Lower lobe of right lung (tissue), 2 donors: ENCODE results near the gene AGBL2. TPM values are rescaled to one million over a fixed set of nuclear protein-coding genes. Genes with fewer than 3 reads are reported as not detected.
"Not testable (repeated sequence)": the region's sequence is repeated elsewhere in the genome, so short reads cannot be mapped to it uniquely, and the experiment has no call there.

Experiments used
- ATAC-seq, 2 donors: fragments of 200-7000 bp; cut with Tn5 transposase; one replicate each; pipeline ENCODE4 v1.9.1; 2020 to 2022; ENCODE audit warnings: mild to moderate bottlenecking in 2 of 2, moderate library complexity in 2 of 2
- DNase-seq: peaks from one replicate; pipeline ENCODE4 v3.0.0-alpha.2; 2020
- H3K27ac ChIP-seq: fragments of 200-600 bp; one replicate; pipeline ENCODE4 v1.8.0; 2022
- H3K27me3 ChIP-seq: fragments of 200-600 bp; one replicate; pipeline ENCODE4 v1.8.0; 2022; ENCODE audit warnings: low read depth
- H3K36me3 ChIP-seq: fragments of 200-600 bp; one replicate; pipeline ENCODE4 v1.8.0; 2022; ENCODE audit warnings: mild to moderate bottlenecking
- H3K4me1 ChIP-seq: fragments of 200-600 bp; one replicate; pipeline ENCODE4 v1.8.0; 2022
- H3K4me3 ChIP-seq: fragments of 200-600 bp; one replicate; pipeline ENCODE4 v1.8.0; 2022; ENCODE audit warnings: mild to moderate bottlenecking
- H3K9me3 ChIP-seq: fragments of 200-600 bp; one replicate; pipeline ENCODE4 v1.8.0; 2022
- CTCF ChIP-seq: fragments of 200-600 bp; IDR thresholded peaks from one replicate; pipeline ENCODE4 v1.8.0; 2022; ENCODE audit warnings: antibody characterized with exemption, mild to moderate bottlenecking
- intact Hi-C: fragments of 100-400 bp; cut with DNase I; formaldehyde crosslinking; loops from one replicate; pipeline ENCODE4 v1.11.0; 2022
- long read RNA-seq: library from polyadenylated mRNA; unstranded; transcript quantifications from one replicate; pipeline ENCODE4 v2.0.0, GENCODE V29; 2021
- total RNA-seq: library from RNA; stranded (reverse); fragmentation: NEBNext Ultra II Directional; extraction: Animal tissue kit (Norgen Biotek cat#: 25700); gene quantifications from one replicate; pipeline ENCODE4 v1.2.1, GENCODE V29; 2021
- donor health status: DM: no; HTN: yes; CAD: no; lungs with severe emphysema.

Gene AGBL2
- 6.0 TPM for total RNA-seq
- long read RNA-seq, partial matches to known transcripts = 1 of 3 reads
- long read RNA-seq, other reads (novel, unspliced or antisense) = 2 of 3 reads

- Histone ChIP-seq H3K27me3 (no peaks in the 10 kb centered on the region), H3K4me1 (peaks cover 10% of the 10 kb centered on the region), H3K27ac (peak within 1 kb of the TSS; percentile 86), H3K4me3 (peak within 1 kb of the TSS; percentile 84), H3K9me3 (no peaks in the 10 kb centered on the region), H3K36me3 (peaks cover 42% of the 10 kb centered on the region)
- ATAC-seq = peak; percentile 96 to 97
- no peak for TF ChIP-seq CTCF
- peak; percentile 90 for DNase-seq
- intact Hi-C loops = no loop called here
Measured at GRCh38 chr11:47715082-47715669, at the start of gene AGBL2. Gene AGBL2, minus strand, starts transcription at chr11:47715369. Its CDS starts 719 bp downstream, at chr11:47714650.

DNA sequence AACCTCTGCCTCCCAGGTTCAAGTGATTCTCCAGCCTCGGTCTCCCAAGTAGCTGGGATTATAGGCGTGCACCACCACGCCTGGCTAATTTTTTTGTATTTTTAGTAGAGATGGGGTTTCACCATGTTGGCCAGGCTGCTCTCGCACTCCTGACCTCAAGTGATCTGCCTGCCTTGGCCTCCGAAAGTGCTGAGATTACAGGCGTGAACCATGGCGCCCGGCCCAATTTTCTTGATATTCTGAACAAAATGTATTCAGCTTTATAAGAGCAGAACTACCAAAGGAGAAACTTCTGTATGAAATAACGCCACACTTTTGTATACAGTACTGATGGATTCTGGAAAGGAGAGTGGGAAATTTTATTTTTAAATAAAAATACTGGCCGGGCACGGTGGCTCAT is 44.1 kb upstream of the AGBL2 start:
- H3K4me1 ChIP-seq, H3K27ac ChIP-seq, H3K9me3 ChIP-seq, DNase-seq, intact Hi-C loops, H3K4me3 ChIP-seq, ATAC-seq, H3K27me3 ChIP-seq: not testable (repeated sequence)
- H3K36me3 ChIP-seq = peaks cover 90% of the 10 kb centered on the region

DNA sequence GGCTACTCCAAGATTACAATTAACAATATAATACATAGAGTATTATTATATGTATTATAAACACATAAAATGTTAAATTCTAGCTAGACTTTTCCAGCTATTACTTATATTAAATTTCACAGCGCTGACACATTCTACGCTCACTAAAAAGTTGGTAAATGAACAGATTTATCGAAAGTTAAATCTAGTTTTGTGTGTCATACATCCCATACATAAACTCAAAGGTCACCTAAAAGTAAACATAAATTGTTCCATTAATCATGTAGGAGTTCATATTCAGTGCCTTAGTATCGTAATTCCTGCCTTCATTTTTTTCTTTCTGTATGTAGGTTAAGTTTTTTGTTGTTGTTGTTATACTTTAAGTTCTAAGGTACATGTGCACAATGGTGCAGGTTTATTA is 41.0 kb upstream of the AGBL2 start:
- no peak for ATAC-seq
- intact Hi-C loops = no loop called here
- Histone ChIP-seq H3K36me3 (peaks cover 92% of the 10 kb centered on the region), H3K27me3 (no peaks in the 10 kb centered on the region), H3K4me3 (no peak overlapping the region), H3K27ac (no peak overlapping the region), H3K9me3 (no peaks in the 10 kb centered on the region), H3K4me1 (no peaks in the 10 kb centered on the region)
- DNase-seq = no peak
- no peak for TF ChIP-seq CTCF

- Histone ChIP-seq H3K36me3 (peaks cover 99% of the 10 kb centered on the region), H3K27me3 (no peaks in the 10 kb centered on the region), H3K4me3 (no peak overlapping the region), H3K4me1 (no peaks in the 10 kb centered on the region), H3K9me3 (no peaks in the 10 kb centered on the region), H3K27ac (no peak overlapping the region)
- TF ChIP-seq CTCF = no peak
- intact Hi-C loops = no loop called here
- ATAC-seq (no peak), DNase-seq (no peak)
Measured at GRCh38 chr11:47750725-47751124, 35.6 kb upstream of the AGBL2 start.

DNA sequence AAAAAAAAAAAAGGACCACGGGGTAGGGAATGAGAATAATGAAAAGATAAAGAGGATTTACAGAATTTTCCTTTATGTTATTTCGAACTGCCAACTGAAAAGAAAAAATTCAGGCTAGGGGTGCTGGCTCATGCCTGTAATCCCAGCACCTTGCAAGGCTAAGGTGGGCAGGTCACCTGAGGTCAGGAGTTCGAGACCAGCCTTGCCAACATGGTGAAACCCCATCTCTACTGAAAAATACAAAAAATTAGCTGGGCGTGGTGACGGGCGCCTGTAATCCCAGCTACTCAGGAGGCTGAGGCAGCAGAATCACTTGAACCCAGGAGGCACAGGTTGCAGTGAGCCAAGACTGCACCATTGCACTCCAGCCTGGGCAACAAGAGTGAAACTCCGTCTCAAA is 27.3 kb upstream of the AGBL2 start:
- H3K9me3 ChIP-seq, H3K4me3 ChIP-seq, H3K27me3 ChIP-seq, H3K4me1 ChIP-seq, H3K27ac ChIP-seq, intact Hi-C loops, DNase-seq, ATAC-seq: not testable (repeated sequence)
- peaks cover 100% of the 10 kb centered on the region for H3K36me3 ChIP-seq

GRCh38 chr11:47737817-47738216 is 22.6 kb upstream of the AGBL2 start:
- DNase-seq, H3K27me3 ChIP-seq, H3K9me3 ChIP-seq, H3K27ac ChIP-seq, H3K4me1 ChIP-seq, ATAC-seq, H3K4me3 ChIP-seq, intact Hi-C loops: not testable (repeated sequence)
- peaks cover 100% of the 10 kb centered on the region for H3K36me3 ChIP-seq

GRCh38 chr11:47732271-47732670 is 17.1 kb upstream of the AGBL2 start:
- no peak for DNase-seq
- H3K4me3 ChIP-seq = no peak overlapping the region
- no peak for ATAC-seq
- no peaks in the 10 kb centered on the region for H3K4me1 ChIP-seq
- no peak for TF ChIP-seq CTCF
- H3K36me3 ChIP-seq = peaks cover 100% of the 10 kb centered on the region
- intact Hi-C loops = no loop called here
- H3K27me3 ChIP-seq = no peaks in the 10 kb centered on the region
- no peaks in the 10 kb centered on the region for H3K9me3 ChIP-seq
- H3K27ac ChIP-seq = no peak overlapping the region
